CD1c-positive myeloid dendritic cell (primary cell): ENCODE results near the gene TMED8.
"Not testable (repeated sequence)": the region's sequence is repeated elsewhere in the genome, so short reads cannot be mapped to it uniquely, and the experiment has no call there.

Experiments
- DNase-seq: peaks from one replicate; pipeline ENCODE4 v3.0.0-alpha.2; 2016; ENCODE audit errors: extremely low spot score

The TMED8 gene

GRCh38 chr14:77322250-77322902 is 54.5 kb downstream of the TMED8 start:
- no peak for DNase-seq

GRCh38 chr14:77320238-77320935 is 56.5 kb downstream of the TMED8 start, which contains the start of gene POMT2:
TSS of gene POMT2 (minus strand) at chr14:77320883. CDS start at chr14:77320681, 202 bp downstream.
- peak; percentile 96 for DNase-seq

GRCh38 chr14:77319422-77319821 is 57.5 kb downstream of the TMED8 start:
- no peak for DNase-seq

- DNase-seq: not testable (repeated sequence)
Observed at GRCh38 chr14:77318756-77319155, 58.1 kb downstream of the TMED8 start.

GRCh38 chr14:77318006-77318553 is 58.8 kb downstream of the TMED8 start:
- DNase-seq: no peak

- no peak for DNase-seq
Observed at GRCh38 chr14:77316872-77317301, 60.0 kb downstream of the TMED8 start.

- DNase-seq: no peak
Observed at GRCh38 chr14:77316195-77316505, 60.7 kb downstream of the TMED8 start.

- no peak for DNase-seq
Observed at GRCh38 chr14:77314539-77315457, 62.1 kb downstream of the TMED8 start.

GRCh38 chr14:77314043-77314442 is 62.9 kb downstream of the TMED8 start:
- DNase-seq: no peak

- DNase-seq: no peak
Observed at GRCh38 chr14:77313371-77313770, 63.5 kb downstream of the TMED8 start.

GRCh38 chr14:77311217-77311616 is 65.7 kb downstream of the TMED8 start:
- no peak for DNase-seq

- DNase-seq: no peak
Observed at GRCh38 chr14:77310026-77310425, 66.9 kb downstream of the TMED8 start.

GRCh38 chr14:77309131-77309530 is 67.8 kb downstream of the TMED8 start:
- peak; percentile 31 for DNase-seq

GRCh38 chr14:77306851-77307496 is 69.9 kb downstream of the TMED8 start:
- DNase-seq: no peak

- DNase-seq: no peak
Observed at GRCh38 chr14:77306416-77306815, 70.5 kb downstream of the TMED8 start.

GRCh38 chr14:77305696-77306095 is 71.2 kb downstream of the TMED8 start:
- DNase-seq: no peak

- DNase-seq: peak; percentile 60
Observed at GRCh38 chr14:77303417-77304156, 73.3 kb downstream of the TMED8 start.

GRCh38 chr14:77302926-77303325 is 74.0 kb downstream of the TMED8 start:
- DNase-seq: no peak

GRCh38 chr14:77301103-77301502 is 75.8 kb downstream of the TMED8 start:
- peak; percentile 74 for DNase-seq

GRCh38 chr14:77299771-77300170 is 77.1 kb downstream of the TMED8 start:
- DNase-seq: no peak

GRCh38 chr14:77296906-77297305 is 80.0 kb downstream of the TMED8 start:
- DNase-seq: no peak
